Neural progenitor cell (in vitro differentiated cells): ENCODE data around the gene CNIH2.

Experiments used
- EZH2 ChIP-seq: fragments of 200-600 bp; sonication (generic); IDR thresholded peaks from 2 replicates; pipeline ENCODE4 v1.6.1; 2017; ENCODE audit warnings: antibody characterized with exemption, mild to moderate bottlenecking, moderate library complexity
- TF ChIP-seq, protein P1 (sequence below): fragments of 200-600 bp; sonication (generic); IDR thresholded peaks from 2 replicates; pipeline ENCODE4 v1.5.1; 2017; ENCODE audit warnings: antibody characterized with exemption, mild to moderate bottlenecking

- TF ChIP-seq, protein P1, sequence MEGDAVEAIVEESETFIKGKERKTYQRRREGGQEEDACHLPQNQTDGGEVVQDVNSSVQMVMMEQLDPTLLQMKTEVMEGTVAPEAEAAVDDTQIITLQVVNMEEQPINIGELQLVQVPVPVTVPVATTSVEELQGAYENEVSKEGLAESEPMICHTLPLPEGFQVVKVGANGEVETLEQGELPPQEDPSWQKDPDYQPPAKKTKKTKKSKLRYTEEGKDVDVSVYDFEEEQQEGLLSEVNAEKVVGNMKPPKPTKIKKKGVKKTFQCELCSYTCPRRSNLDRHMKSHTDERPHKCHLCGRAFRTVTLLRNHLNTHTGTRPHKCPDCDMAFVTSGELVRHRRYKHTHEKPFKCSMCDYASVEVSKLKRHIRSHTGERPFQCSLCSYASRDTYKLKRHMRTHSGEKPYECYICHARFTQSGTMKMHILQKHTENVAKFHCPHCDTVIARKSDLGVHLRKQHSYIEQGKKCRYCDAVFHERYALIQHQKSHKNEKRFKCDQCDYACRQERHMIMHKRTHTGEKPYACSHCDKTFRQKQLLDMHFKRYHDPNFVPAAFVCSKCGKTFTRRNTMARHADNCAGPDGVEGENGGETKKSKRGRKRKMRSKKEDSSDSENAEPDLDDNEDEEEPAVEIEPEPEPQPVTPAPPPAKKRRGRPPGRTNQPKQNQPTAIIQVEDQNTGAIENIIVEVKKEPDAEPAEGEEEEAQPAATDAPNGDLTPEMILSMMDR = no peak
- no peak for TF ChIP-seq EZH2
These were observed 30.7 kb upstream of the CNIH2 start for GRCh38 chr11:66247295-66247694.
